ENCODE results near the gene SGCD. TPM values are rescaled to one million over a fixed set of nuclear protein-coding genes. Genes with fewer than 3 reads are reported as not detected.

Gene SGCD
- 0.88 and 2.9 TPM in 2 replicates for total RNA-seq

GRCh38 chr5:156326718-156327259 lies at the start of gene SGCD:
SGCD (plus strand) TSS chr5:156327164.

Small RNAs within 50 kb of the gene (small RNA-seq; reads per million reads assigned to genes)
- gene AC027308.1 (ENCODE audit: low replicate concordance) (not detected), gene RNU6-556P (ENCODE audit: low replicate concordance) (not detected)
